NK-92 treated with Interleukin-12 subunit alpha and Interleukin-12 subunit beta, amount 100 ng/mL, for 24 hours (cell line): ENCODE results near the gene ABHD15.
A peak's percentile ranks its signal among the peaks of the same experiment; 100 is the strongest.

Source experiments
- DNase-seq: peaks from one replicate; lab custom pipeline; 2025; lab: John Stamatoyannopoulos, UW

Gene ABHD15

DNA sequence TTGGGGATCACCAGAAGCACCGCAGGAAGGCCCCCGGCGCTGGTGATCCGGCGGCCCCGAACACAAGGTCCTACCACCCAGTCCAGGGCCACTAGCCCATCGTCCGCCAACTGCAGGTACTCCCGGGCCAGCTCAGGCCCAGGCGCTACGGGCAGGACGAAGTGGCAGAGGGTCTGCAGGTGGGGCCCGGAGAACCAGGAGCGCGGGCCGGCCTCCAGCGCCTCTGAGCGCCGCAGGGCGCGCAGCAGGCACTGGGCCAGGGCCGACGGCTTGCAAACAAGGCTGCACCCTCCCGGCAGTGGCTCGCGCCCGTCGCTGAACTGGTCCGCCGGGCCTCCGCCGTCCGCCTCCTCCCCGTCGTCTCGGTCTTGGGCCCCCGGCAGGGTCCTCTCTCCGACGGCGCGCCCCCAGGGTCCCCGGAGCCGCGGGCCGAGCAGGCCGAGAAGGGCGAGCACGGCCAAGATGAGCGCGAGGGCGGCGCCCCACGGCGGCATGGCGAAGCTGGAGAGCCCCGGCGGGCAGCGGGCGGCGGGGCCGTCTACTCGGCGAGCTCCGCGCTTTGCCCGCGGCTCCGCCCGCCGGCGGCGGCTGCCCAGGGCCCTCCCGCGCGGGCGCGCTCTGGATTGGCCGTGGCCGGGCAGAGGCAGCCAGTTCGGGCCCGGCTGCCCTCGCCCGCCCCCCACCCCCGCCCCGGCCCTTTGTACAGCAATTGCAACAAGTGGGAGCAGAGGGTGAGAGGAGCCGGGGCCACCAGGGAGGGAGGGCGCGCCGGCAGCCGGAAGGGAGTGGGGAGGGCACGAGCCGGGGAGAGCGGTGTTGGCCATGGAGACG lies at the start of gene ABHD15:
ABHD15 (minus strand) TSS at position 565 of the 831 bp plus-strand sequence; CDS start at position 494, 71 bp downstream.
- DNase-seq, result peak; percentile 61

DNA sequence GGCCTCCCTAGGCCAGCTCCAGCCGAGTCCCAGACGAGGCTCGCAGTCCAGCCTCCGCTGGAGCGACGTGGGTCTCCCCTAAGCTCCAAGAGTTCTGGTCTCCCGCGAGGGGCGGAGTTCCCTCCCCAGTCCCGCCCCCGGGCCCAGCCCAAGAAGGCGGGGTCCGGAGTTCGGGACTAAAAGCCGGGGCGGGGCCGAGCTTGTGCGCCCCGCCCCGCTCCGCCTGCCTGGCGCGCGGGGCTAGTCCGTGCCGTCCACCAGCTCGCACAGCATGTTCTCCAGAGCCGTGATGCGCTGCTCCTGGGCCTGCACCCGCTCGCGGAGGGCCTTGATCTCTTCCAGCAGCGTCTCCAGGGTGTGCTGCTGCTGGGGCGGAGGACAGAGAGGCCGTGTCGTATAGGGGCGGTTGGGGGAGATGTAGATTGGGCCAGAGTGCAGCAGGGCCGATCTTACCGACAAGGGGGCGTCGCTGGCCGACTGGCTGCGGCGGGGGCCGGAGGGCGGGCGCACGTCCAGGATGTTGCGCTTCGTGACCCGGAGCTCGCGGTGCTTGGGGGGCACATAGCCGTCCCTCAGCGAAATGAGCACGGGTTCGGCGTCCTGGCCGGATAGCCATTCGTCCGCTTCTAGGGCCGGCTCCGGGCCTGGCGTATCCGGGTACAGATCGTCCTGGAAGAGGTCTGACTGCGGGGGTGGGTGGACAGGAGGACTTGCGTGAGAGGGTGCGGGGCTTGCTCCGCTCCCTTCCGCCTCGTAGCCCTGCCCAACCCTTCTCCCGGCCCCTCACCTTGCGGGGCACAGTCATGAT lies 48.9 kb upstream of the ABHD15 start:
- no peak for DNase-seq

DNA sequence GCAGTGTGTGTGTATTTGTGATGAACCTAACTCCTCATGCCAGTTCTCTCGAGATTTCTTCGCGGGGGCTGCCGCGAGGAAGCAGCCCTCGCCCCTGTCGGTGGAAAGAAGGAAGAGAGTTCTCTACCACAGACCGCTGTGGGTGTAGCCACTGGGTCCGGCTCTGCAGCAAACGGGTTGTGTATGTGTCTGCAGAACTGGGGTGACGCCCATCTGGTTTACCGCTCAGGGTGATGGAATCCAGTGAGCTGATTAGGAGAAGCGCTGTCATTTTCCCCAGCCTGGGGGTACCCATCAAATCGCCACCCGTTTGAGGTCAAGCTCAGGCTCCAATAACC lies 48.2 kb upstream of the ABHD15 start:
- DNase-seq, result no peak

GRCh38 chr17:29614349-29615047 lies 47.7 kb upstream of the ABHD15 start:
- no peak for DNase-seq

GRCh38 chr17:29613856-29614255 lies 47.0 kb upstream of the ABHD15 start:
- DNase-seq, result no peak

DNA sequence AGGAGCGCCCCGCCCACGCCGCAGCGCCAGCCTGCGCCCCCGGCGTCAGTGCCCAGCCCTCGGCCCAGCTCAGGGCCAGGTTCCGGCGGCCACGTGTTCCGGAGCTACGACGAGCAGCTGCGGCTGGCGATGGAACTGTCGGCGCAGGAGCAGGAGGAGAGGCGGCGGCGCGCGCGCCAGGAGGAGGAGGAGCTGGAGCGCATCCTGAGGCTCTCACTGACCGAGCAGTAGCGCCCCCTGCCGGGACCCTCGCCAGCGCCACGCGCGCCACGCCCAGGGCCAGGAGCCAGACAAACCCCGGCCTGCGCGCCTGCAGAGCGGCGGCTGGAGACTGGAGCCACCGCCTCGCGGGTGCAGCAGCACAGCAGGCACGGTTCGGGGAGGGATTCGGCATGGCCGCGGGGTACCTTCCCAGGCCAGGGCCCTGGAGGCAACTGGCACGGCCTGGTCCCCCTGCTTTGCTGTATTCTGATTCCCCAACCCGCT lies 46.6 kb upstream of the ABHD15 start:
- DNase-seq, result no peak

DNA sequence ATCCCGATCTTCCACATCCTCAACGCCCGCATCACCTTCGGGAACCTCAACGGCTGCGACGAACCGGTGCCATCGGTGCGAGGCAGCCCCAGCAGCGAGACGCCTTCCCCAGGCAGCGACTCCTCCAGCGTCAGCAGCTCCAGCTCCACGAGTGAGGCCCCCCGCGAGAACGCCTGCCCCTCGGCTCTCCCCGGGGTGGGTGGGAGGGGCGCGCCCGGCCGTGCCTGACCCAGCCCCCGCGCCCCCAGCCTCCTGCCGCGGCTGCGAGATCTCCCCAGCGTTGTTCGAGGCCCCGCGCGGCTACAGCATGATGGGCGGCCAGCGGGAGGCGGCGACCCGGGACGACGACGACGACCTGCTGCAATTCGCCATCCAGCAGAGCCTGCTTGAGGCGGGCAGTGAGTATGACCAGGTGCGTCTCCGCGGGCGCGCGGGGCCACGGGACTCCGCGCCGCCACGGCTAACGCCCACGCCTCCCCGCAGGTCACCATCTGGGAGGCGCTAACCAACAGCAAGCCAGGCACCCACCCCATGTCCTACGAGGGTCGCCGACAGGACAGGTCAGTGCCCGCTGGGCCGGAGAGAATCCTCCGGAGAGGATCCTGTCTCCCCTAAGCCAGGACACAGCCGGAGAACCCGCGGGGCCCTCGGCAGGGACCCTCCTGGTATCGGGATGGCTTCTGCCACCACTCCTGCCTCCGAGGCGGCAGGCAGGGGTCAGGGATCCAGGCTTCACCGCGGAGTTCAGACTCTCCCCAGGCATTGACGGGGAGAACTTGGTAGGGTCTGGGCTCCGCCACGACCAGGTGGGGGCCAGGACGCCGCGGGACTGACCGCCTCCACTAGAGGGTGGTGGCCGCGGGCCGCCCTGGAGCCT lies 45.8 kb upstream of the ABHD15 start:
- no peak for DNase-seq

DNA sequence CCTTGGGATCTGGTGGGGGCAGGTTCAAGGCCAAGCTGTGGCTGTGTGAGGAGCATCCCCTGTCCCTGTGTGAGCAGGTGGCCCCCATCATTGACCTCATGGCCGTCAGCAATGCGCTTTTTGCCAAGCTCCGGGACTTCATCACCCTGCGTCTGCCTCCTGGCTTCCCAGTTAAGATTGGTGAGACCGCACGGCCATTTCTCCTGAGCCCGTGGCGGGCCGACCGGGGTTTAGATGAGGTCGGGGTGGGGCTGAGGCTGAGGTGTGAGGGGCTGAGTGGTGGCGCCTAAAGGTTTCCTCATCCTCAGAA lies 45.2 kb upstream of the ABHD15 start:
- DNase-seq, result no peak

DNA sequence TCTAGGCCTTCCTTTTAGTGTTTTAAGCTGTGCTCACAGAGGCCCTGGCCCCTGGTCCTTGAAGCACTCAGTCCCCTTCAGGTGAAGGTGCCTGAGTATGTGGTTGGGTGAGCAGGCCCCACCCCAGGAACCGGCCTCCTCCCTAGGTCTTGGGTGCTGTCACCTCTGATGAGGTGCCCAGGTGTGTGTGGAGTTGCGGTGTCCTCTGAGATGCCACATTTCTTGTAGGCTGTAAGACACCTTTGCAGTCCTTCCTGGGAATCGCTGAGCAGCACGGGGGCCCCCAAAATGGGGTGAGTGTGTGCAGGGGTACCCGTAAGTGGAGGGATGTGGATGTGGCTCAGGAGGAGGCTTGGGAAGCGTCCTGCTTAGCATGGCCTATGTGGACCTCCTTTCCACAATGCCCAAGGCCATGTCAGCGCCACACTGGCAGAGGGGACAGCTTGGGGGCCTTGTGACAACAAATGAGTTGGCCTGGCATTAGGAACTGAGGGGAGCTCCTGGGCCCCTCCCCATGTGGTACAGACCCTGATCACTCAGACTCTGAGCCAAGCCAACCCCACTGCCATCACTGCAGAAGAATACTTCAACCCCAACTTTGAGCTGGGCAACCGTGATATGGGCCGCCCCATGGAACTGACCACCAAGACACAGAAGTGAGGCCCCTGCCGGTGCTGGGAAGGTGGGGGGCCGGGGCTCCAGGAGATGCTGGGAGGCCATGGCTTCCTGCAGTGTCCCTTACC lies 44.7 kb upstream of the ABHD15 start:
- no peak for DNase-seq

DNA sequence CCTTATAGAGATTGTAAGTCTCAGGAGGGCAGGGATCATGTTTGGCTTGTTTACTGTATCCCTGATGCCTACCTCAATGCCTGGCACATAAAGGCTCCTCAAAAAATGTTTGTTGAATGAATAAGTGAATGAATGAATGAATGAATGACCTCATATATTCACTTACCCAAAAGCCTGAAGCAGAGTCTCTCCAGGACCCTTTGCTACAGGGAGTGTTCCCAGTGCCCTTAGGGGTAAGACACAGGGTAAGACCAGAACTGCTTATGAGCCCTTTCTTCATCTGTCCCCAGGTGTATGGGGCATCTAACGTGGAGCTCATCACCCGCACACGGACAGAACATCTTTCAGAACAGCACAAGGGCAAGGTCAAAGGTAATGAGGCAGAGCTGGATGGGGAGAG lies 43.6 kb upstream of the ABHD15 start:
- DNase-seq, result no peak

GRCh38 chr17:29608986-29609385 lies 42.1 kb upstream of the ABHD15 start:
- DNase-seq, result no peak

GRCh38 chr17:29607557-29608195 lies 40.8 kb upstream of the ABHD15 start:
- no peak for DNase-seq

- no peak for DNase-seq
These were observed 36.4 kb upstream of the ABHD15 start for GRCh38 chr17:29603109-29603674.

- DNase-seq, result no peak
These were observed 30.7 kb upstream of the ABHD15 start for GRCh38 chr17:29597361-29598172.

GRCh38 chr17:29596811-29597210 lies 30.0 kb upstream of the ABHD15 start:
- DNase-seq, result no peak

DNA sequence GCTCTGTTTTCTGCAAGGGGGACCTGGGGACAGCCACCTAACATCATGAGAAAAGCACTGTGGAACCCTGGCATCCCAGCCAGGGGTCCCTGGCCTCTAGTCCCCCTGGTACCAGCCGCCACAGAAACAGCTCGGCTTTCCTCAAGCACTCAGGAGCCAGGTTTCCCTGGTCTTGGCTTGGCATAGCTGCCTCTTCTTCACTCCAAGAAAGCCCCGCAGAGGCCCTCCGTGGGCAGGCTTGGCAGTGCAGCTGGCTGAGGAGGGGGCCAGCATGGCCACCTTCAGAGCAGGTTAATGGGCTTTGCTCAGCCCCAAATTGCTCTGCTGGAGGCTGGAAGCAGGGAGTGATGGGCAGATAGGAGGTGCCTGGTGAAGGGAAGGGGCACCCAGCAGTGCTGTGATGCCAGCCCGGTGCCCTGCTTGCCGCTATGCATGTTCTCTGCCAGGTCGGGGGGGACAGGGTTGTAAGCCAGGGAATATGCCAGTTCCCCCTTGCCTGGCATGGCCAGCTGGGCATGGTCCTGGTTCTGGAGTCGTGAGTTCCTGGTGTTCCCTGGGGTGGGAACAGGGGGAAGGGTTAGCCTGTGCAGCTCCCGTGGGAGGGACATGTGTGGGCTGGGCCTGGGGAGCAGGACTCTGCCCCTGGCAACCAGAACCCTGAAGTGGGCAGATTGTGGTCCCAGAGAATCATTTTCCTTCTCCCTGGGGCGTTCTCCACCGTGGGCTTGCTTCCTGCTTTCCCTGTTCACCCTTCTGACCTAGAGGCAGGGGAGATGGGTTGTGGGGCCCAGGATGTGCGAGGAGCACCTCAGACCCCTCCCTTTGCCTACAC lies 29.3 kb upstream of the ABHD15 start:
- no peak for DNase-seq

- no peak for DNase-seq
These were observed 28.5 kb upstream of the ABHD15 start for GRCh38 chr17:29595107-29595942.
